ENCODE measurements around the gene ABCD3. TPM values are rescaled to one million over a fixed set of nuclear protein-coding genes. Genes with fewer than 3 reads are reported as not detected.

Gene ABCD3
- total RNA-seq, 1 experiment from 2014 or later = 25.0 TPM

GRCh38 chr1:94462606-94463005 is 44.4 kb downstream of the ABCD3 start:
- no peak for DNase-seq (ENCODE audit: low spot score)

DNA sequence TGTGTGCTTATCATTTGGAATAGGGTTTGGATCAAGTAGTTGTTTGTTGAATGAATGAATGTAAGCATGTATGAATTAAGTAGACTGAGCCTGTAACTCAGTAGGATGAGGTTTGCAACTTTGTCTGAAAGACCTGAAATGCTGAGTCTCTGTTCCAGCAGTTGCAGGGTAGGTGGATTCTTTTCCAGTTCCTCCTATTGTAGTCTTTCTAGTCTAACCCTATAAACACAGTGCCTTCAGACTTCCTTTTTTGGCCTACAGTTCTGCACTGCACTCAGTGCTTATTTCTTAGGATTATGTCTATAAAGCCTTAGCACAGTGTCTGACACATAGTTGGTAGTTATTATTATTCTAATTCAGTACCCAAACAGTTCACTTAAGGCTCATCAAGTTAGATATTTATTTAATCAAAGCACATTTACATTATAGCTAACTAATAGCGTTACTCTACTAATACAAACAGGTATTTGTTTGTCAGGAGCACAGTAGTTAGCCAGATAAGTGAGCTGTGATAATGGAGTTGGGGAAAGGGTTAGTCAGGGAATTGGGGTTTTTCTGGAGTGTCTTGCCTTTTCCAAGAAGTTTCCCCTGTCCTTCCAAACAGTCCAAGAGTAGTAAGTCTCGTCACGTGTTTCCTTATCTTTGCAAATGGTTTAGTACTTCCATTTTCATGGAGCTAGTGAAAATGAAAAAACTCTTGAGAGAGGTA is 45.0 kb downstream of the ABCD3 start:
- DNase-seq (ENCODE audit: low spot score) = peak; percentile 10

GRCh38 chr1:94463765-94464330 is 45.7 kb downstream of the ABCD3 start:
- DNase-seq (ENCODE audit: low spot score) = peak; percentile 75

DNA sequence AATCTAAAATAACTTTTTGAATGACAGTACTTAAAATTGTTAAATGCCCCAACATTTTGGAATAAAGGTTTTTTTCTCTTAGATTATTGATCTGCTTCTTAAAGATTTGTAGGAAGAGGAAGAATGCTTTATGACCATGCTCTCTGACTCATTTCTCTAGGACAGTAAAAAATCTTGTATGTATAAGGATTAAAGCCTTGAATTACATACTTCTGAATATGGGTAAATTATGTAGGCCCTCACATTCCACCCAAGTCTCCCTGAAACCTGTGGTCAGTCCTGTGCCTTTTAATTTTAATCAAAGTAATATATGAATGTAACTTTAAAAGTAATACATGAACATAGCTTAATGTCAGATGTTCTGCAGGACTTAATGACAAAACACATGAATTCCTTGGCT is 50.5 kb downstream of the ABCD3 start:
- no peak for DNase-seq (ENCODE audit: low spot score)

DNA sequence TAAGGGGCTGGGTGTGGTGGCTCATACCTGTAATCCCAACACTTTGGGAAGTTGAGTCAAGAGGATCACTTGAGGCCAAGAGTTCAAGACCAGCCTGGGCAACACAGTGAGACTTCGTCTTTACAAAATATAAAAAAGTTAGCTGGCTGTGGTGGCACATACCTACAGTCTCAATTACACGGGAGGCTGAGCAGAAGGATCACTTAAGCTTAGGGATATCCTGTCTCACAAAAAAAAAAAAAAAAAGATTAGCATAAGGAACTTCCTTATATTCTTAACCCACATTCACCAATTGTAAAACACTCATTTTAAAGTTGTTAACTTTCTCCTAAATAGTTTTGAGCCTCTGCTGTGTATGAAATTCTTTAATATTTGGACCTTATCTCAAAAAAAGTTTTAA is 53.1 kb downstream of the ABCD3 start:
- no peak for DNase-seq (ENCODE audit: low spot score)

DNA sequence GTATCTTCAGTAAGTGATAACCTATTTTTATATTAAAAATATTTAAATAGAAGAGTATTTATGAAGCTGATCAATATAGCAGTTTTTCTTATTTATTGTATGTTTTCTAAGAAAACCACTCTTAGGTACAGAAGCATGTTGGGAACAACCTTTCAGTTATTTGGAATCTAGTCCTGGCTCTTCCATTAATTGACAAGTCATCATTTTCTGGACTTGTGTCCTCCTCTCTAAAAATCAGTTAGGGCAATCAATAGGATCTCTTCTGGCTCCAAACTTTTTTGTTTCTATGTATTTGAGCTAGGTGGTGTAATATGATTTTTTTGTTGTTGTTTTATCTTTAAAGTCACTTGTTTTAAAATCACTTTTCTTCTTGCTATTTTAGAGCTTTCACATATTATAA is 57.0 kb downstream of the ABCD3 start:
- no peak for DNase-seq (ENCODE audit: low spot score)

GRCh38 chr1:94479682-94480081 is 61.5 kb downstream of the ABCD3 start:
- no peak for DNase-seq (ENCODE audit: low spot score)

DNA sequence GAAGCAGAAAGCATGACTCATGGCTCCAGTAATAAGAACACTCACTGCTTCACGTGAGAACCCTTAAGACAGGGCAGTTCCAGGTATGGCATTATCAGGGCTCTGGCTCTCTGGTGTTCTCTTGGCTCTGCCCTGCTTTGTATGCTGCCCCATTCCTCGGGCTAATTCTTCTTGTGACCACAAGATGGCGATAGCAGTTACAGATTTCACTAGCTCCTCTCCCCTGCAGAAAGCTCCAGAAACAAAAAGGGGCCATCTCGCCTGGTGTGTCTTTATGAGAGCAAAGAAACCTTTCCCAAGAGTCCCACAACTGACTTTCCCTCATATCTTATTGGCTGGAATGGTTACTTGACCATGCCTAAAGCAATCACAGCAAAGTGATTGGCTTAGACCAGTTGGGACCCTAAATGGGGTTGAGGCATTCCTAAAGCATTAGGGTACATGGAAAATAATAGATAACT is 63.3 kb downstream of the ABCD3 start:
- peak; percentile 89 for DNase-seq (ENCODE audit: low spot score)

DNA sequence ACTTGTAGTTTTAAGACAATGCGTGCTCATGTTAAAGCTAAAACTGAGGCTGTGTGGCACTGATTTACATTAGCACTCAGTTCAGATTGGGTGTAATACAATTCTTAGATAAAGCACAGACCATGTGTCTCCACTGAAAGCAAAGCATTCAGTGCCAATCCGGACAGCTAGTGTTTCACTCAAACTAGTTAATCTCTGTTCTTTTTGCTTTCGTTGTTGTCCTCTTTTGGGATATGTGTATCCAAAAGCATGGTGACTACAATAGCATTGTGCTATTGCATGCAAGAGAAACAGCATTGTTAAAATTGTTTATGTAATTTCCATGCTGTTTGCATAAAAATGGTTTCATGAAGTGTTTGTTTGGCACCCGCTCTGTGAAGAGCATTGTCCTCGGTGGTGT is 68.8 kb downstream of the ABCD3 start:
- DNase-seq (ENCODE audit: low spot score) = no peak

DNA sequence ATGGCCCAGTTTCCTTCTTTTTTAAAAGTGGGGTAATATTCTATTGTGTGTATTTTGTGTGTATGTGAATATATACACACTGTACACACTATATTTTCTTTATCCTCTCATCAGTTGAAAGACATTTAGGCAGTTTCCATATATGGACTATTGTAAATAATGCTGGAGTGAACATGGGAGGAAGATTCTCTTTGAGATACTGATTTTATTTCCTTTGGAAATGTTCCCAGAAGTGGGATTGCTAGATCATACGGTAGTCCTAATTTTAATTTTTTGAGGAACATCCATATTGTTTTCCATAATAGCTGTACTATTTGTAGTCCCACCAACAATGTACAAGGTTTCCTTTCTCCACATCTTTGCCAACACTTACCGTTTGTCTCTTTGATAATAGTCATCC is 72.4 kb downstream of the ABCD3 start:
- no peak for DNase-seq (ENCODE audit: low spot score)

GRCh38 chr1:94496076-94496755 is 78.0 kb downstream of the ABCD3 start:
- DNase-seq (ENCODE audit: low spot score) = no peak

- DNase-seq (ENCODE audit: low spot score) = no peak
These were observed 83.2 kb downstream of the ABCD3 start for GRCh38 chr1:94501426-94501825.

- DNase-seq (ENCODE audit: low spot score) = no peak
These were observed 83.7 kb downstream of the ABCD3 start for GRCh38 chr1:94501935-94502334.

- no peak for DNase-seq (ENCODE audit: low spot score)
These were observed 85.0 kb downstream of the ABCD3 start for GRCh38 chr1:94503153-94503552.

- DNase-seq (ENCODE audit: low spot score) = no peak
These were observed 86.4 kb downstream of the ABCD3 start for GRCh38 chr1:94504601-94505000.

- no peak for DNase-seq (ENCODE audit: low spot score)
These were observed 94.6 kb downstream of the ABCD3 start for GRCh38 chr1:94512816-94513215.

GRCh38 chr1:94514095-94514727 is 96.0 kb downstream of the ABCD3 start:
- peak; percentile 48 for DNase-seq (ENCODE audit: low spot score)

- no peak for DNase-seq (ENCODE audit: low spot score)
These were observed 97.2 kb downstream of the ABCD3 start for GRCh38 chr1:94515296-94515947.

DNA sequence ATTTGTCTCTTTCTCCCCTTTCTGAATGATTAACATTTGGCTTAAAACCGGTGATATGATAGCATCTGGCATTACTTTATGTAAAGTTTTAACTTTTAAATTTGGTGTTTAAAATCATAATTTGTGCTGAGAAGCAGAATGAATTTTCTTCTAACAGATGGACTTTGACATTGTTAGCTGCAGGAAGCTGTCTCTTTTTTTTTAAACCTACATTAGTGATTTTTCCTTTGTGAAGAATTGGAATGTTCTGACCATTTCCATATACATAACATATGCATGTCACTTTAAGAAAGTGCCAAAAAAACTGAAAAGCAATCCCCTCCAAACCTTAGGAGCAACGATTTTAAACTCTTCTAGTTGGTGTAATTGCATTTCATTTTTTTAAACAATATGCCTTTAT is 101.2 kb downstream of the ABCD3 start:
- no peak for DNase-seq (ENCODE audit: low spot score)

DNA sequence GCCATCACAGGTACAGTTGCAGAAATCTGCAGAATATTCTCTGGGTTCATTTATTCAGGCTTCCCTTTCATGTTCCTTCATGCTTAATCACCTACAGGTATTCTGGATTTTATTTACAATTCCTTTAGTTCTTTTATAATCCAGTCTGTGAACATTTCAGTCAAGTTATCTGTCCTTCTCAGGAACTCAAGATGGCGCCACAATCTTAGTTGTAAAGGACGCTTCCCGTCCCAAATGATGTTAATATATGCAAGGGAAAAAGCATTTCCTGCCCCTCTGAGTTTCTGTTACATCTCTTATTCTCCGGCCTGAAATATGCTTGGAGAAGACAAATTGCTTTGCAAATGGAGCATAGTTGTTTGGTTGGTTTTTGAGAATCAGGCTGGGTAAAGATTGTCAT is 104.1 kb downstream of the ABCD3 start:
- DNase-seq (ENCODE audit: low spot score) = peak; percentile 45

DNA sequence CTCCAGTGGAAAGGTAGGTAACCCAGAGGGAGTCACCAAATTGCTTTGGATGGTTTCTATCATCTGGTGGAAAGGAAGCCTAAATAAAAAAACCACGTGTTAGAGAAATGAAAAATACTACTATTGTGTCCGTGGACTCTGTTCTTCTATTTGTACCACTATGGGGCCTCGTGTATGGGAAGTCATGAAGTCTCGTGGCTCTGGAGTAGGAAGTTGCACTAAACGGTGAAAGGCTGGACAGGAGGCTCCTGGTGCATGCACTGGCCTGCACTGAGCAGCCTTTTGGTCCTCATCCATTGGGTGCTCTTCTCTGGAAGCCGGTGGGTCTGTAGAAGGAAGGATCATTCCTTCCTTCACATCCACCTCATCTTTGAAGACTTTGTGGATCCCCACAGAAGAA is 106.3 kb downstream of the ABCD3 start:
- DNase-seq (ENCODE audit: low spot score) = no peak
